CD4-positive, alpha-beta T cell treated with Interleukin-2 at 100 ng/mL for 4 hours (primary cell): ENCODE measurements around the gene XRCC4.
"Not testable (repeated sequence)": the region's sequence is repeated elsewhere in the genome, so short reads cannot be mapped to it uniquely, and the experiment has no call there.

ENCODE experiments used
- DNase-seq: peaks from one replicate; pipeline ENCODE4 v3.0.0-alpha.2; 2020; ENCODE audit warnings: low spot score

Gene XRCC4

GRCh38 chr5:83118471-83118870, 41.1 kb downstream of the XRCC4 start:
- no peak for DNase-seq

GRCh38 chr5:83118976-83119375, 41.6 kb downstream of the XRCC4 start:
- no peak for DNase-seq

GRCh38 chr5:83124593-83124992, 47.2 kb downstream of the XRCC4 start:
- DNase-seq, result no peak

GRCh38 chr5:83125560-83125959, 48.2 kb downstream of the XRCC4 start:
- no peak for DNase-seq

GRCh38 chr5:83126501-83126900, 49.2 kb downstream of the XRCC4 start:
- no peak for DNase-seq

GRCh38 chr5:83133797-83134196, 56.5 kb downstream of the XRCC4 start:
- no peak for DNase-seq

GRCh38 chr5:83142526-83142925, 65.2 kb downstream of the XRCC4 start:
- no peak for DNase-seq

- DNase-seq, result no peak
Observed at GRCh38 chr5:83145241-83145640, 67.9 kb downstream of the XRCC4 start.

GRCh38 chr5:83145882-83146331, 68.6 kb downstream of the XRCC4 start:
- no peak for DNase-seq

- no peak for DNase-seq
Observed at GRCh38 chr5:83146441-83146840, 69.1 kb downstream of the XRCC4 start.

GRCh38 chr5:83147593-83147992, 70.2 kb downstream of the XRCC4 start:
- no peak for DNase-seq

GRCh38 chr5:83148370-83148769, 71.0 kb downstream of the XRCC4 start:
- no peak for DNase-seq

GRCh38 chr5:83149671-83150070, 72.3 kb downstream of the XRCC4 start:
- no peak for DNase-seq

- DNase-seq, result no peak
Observed at GRCh38 chr5:83151821-83152220, 74.5 kb downstream of the XRCC4 start.

- DNase-seq, result not testable (repeated sequence)
Observed at GRCh38 chr5:83152996-83153395, 75.6 kb downstream of the XRCC4 start.

- DNase-seq, result no peak
Observed at GRCh38 chr5:83156001-83156400, 78.7 kb downstream of the XRCC4 start.

GRCh38 chr5:83157163-83157562, 79.8 kb downstream of the XRCC4 start:
- DNase-seq, result no peak

- no peak for DNase-seq
Observed at GRCh38 chr5:83162601-83163000, 85.3 kb downstream of the XRCC4 start.

GRCh38 chr5:83167538-83167937, 90.2 kb downstream of the XRCC4 start:
- no peak for DNase-seq

- DNase-seq, result no peak
Observed at GRCh38 chr5:83169571-83170337, 92.4 kb downstream of the XRCC4 start.

- no peak for DNase-seq
Observed at GRCh38 chr5:83172011-83172410, 94.7 kb downstream of the XRCC4 start.

- DNase-seq, result no peak
Observed at GRCh38 chr5:83172655-83173054, 95.3 kb downstream of the XRCC4 start.

GRCh38 chr5:83173826-83174225, 96.5 kb downstream of the XRCC4 start:
- no peak for DNase-seq

GRCh38 chr5:83177803-83178202, 100.5 kb downstream of the XRCC4 start:
- no peak for DNase-seq
